NCI-H345 treated with DMSO at 0.1 percent for 48 hours (cell line): ENCODE data around the gene MBD6.
"Not testable (repeated sequence)": the region's sequence is repeated elsewhere in the genome, so short reads cannot be mapped to it uniquely, and the experiment has no call there.

Source experiments
- DNase-seq: peaks from one replicate; lab custom pipeline; 2025; ENCODE audit not compliant: unreplicated experiment; lab: John Stamatoyannopoulos, UW

MBD6 gene

GRCh38 chr12:57489157-57489641, 33.4 kb upstream of the MBD6 start:
- DNase-seq, result no peak

GRCh38 chr12:57490126-57490525, 32.5 kb upstream of the MBD6 start:
- DNase-seq, result no peak

- DNase-seq, result no peak
These were observed 31.0 kb upstream of the MBD6 start for GRCh38 chr12:57491393-57492280.

GRCh38 chr12:57495051-57495701, 27.4 kb upstream of the MBD6 start:
- not testable (repeated sequence) for DNase-seq

DNA sequence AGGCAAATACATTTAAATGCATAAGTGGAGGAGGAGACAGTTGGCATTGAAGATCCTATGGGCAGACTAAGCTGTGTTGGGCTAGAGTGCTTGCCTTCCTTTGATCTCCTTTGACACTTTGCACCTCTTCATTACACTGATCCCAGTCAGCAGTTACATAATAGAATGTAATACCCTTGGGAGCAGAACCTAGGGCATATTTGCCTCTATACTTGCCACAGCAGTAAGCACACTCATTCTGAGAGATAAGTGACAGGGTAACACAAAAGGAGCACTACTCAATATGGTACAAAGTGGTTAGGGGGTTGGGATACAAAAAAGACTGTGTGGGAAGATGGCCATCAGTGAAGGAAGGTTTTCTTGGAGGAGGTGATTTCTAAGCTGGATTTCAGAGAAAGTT, 25.8 kb upstream of the MBD6 start:
- no peak for DNase-seq

GRCh38 chr12:57497223-57498131, 25.1 kb upstream of the MBD6 start:
- no peak for DNase-seq

- no peak for DNase-seq
These were observed 24.5 kb upstream of the MBD6 start for GRCh38 chr12:57498132-57498502.

GRCh38 chr12:57498571-57498970, 24.1 kb upstream of the MBD6 start:
- DNase-seq, result no peak

DNA sequence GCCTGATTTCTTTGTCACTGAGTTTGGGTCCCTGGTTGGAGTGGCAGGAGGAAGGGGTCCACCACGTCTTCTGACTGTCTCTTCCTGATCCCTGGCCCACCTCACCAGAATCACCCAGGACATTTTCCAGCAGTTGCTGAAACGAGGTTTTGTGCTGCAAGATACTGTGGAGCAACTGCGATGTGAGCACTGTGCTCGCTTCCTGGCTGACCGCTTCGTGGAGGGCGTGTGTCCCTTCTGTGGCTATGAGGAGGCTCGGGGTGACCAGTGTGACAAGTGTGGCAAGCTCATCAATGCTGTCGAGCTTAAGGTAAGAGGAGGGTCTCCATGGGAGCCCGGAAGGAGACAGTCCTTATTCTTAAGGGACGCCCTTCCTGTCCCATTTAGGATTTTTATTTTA, 22.4 kb upstream of the MBD6 start:
- no peak for DNase-seq

GRCh38 chr12:57502311-57502969, 20.2 kb upstream of the MBD6 start:
- not testable (repeated sequence) for DNase-seq

DNA sequence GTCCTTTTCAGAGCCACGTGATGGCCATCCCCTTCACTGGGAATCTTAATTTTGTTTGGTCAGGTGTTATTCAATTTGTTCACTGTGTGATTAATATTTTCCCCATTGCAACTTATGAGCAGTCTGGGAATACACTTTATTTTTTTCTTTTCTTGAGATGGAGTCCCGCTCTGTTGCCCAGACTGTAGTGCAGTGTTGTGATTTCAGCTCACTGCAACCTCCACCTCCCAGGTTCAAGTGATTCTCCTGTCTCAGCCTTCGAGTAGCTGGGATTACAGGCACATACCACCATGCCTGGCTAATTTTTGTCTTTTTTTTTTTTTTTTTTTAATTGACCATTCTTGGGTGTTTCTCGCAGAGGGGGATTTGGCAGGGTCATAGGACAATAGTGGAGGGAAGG, 16.1 kb upstream of the MBD6 start:
- not testable (repeated sequence) for DNase-seq

- DNase-seq, result not testable (repeated sequence)
These were observed 14.8 kb upstream of the MBD6 start for GRCh38 chr12:57507796-57508195.

DNA sequence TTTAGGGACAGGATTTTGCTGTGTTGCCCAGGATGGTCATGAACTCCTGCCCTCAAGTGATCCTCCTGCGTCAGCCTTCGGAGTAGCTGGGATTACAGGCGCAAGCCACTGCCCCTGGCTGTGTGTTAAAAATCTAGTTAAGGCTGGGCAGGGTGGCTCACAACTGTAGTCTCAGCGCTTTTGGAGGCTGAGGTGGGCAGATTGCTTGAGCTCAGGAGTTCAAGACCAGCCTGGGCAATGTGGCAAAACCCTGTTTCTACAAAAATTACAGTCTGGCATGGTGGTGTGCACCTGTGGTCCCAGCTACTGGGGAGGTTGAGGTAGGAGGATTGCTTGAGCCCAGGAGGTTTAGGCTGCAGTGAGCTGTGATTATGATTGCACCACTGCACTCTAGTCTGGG, 11.5 kb upstream of the MBD6 start:
- no peak for DNase-seq

DNA sequence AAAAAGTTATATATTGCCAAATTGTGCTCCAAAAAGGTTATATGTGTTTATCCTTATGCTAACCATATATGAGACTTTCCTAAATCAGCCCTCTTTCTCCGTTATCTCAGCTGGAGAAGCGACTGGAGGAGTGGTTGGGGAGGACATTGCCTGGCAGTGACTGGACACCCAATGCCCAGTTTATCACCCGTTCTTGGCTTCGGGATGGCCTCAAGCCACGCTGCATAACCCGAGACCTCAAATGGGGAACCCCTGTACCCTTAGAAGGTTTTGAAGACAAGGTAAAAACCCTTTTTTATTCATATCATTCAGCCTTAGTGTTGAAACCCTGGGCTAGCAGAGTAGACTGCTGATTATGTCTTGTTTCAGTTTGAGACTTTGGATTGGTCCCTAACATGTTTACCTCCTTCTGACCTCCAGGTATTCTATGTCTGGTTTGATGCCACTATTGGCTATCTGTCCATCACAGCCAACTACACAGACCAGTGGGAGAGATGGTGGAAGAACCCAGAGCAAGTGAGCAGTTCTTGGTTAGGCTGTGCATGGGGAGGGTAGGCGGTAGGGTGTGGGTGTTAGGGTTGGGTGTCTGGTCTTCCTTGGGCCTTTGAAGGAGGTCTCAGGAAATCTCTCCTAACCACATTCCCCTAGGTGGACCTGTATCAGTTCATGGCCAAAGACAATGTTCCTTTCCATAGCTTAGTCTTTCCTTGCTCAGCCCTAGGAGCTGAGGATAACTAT, 10.9 kb upstream of the MBD6 start:
- no peak for DNase-seq

DNA sequence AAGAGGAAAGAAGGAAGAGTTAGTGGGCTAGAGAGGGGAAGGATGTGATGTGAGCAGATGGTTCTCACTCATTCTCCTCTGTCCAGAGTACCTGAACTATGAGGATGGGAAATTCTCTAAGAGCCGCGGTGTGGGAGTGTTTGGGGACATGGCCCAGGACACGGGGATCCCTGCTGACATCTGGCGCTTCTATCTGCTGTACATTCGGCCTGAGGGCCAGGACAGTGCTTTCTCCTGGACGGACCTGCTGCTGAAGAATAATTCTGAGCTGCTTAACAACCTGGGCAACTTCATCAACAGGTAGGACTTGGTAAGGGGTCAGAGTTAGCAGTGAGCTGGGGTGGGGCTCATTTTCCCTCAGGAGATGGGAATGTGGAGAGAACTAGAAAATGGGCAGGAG, 10.0 kb upstream of the MBD6 start:
- no peak for DNase-seq

DNA sequence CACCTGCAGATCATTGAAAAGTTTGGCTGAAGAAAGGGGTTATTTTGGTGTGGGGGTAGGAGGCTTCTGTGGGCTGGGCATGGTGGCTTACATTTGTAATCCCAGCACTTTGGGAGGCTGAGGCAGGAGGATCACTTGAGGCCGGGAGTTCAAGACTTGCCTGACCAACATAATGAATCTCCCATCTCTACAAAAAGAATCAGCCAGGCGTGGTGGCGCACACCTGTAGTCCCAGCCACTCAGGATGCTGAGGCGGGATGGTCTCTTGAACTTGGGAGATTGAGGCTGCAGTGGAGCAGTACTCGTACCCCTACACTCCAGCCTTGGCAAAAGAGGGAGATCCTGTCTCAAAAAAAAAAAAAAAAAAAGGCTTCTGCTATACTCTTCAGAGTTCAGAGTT, 9.4 kb upstream of the MBD6 start:
- no peak for DNase-seq

- DNase-seq, result not testable (repeated sequence)
These were observed 8.9 kb upstream of the MBD6 start for GRCh38 chr12:57513677-57514076.

DNA sequence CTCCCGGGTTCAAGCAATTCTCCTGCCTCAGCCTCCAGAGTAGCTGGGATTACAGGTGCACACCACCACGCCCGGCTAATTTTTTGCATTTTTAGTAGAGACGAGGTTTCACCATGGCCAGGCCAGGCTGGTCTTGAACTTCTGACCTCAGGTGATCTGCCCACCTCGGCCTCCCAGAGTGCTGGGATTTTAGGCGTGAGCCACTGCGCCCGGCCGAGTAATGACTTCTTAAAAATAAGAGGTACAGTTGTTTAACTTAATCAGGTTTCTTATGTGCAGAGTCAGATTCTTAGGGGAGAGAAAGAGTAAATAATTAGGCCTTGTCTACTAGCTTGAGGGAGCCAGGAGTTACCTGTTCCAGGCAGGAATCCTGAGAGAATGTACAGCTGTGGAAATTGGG, 8.4 kb upstream of the MBD6 start:
- not testable (repeated sequence) for DNase-seq

GRCh38 chr12:57514720-57515407, 7.8 kb upstream of the MBD6 start:
- peak; percentile 66 for DNase-seq
